ENCODE results near the gene CSF3. TPM values are rescaled to one million over a fixed set of nuclear protein-coding genes. Genes with fewer than 3 reads are reported as not detected.

Gene CSF3
- total and polyA plus RNA-seq, 2 of the 13 experiments (the other 11 are each of a cell fraction or from before 2014, with no cell fraction given), result 0.09 TPM; not detected in 1

DNA sequence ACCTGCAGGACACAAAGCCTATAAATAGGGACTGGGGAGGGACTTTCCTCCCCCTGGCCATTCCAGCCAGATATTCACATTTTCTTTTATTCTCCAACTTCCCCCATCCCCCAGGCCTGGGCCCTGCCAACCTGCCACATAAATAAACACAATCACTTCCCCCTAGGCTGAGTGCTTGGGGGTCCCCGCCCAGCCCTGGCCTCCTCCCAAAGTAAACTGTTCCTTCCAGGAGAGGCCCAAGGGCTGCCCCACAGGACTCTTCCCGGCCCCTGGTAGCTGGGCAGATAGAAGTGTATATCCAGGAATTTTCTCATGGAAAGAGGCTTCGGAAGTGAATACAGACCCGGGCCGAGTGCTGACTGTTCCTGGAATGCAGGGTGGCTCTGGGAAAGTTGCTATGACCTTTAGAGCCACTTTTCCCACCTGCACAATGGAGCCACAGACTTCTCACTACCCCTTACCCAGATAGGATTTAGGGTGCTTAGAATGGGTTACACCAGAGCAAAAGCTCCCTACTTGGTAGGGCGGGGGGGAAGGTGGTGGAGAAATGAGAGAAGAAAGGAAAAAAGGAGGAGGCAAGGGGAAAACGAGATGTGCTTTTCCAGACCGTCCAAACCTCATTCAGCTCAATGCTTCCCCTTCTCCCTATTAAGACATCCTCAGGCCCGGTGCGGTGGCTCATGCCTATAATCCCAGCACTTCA, 8.5 kb downstream of the CSF3 start:
- no peak overlapping the region for H3K4me2 ChIP-seq (ENCODE audit: low read depth, low read length)
- H2AFZ ChIP-seq (ENCODE audit: low read length), result no peak overlapping the region
- H3K27me3 ChIP-seq (ENCODE audit: control insufficient read depth in 1 of 2, insufficient read depth in 2 of 2, low read length in 2 of 2), result no peaks in the 10 kb centered on the region
- no peaks in the 10 kb centered on the region for H4K20me1 ChIP-seq (ENCODE audit: insufficient read depth, low read length)
- no peaks in the 10 kb centered on the region for H3K4me1 ChIP-seq (ENCODE audit: insufficient read depth, low read length)
- no peak for DNase-seq (ENCODE audit: low spot score)
- intact Hi-C loops (cut with micrococcal nuclease; ENCODE audit: unreplicated experiment) (no loop called here), in situ Hi-C loops (cut with HindIII; ENCODE audit: extremely low pct_ligation_motif_present, low pct_unique_long_range_greater_than_20kb) (no loop called here)
- POLR2A ChIA-PET, result no interaction called here
- WGBS (ENCODE audit: low lambda C conversion rate), result 93% methylated on average over 10 of the region's 10 CpGs
- TF ChIP-seq PHF21A (CRISPR knock-in tag; IDR thresholded peaks at IDR 0.05) (no peak), HMGXB3 (CRISPR knock-in tag; IDR thresholded peaks at IDR 0.05; ENCODE audit: borderline replicate concordance) (no peak), BHLHE40 (IDR thresholded peaks at IDR 0.05; ENCODE audit: low read length) (no peak), ZSCAN30 (CRISPR knock-in tag; IDR thresholded peaks at IDR 0.05) (no peak), NCOA1 (CRISPR knock-in tag; IDR thresholded peaks at IDR 0.05) (no peak), PCBP1 (IDR thresholded peaks at IDR 0.05; ENCODE audit: borderline replicate concordance, low read depth, low read length) (no peak), AKAP8 (CRISPR knock-in tag; IDR thresholded peaks at IDR 0.05) (no peak), FOXM1 (CRISPR knock-in tag; IDR thresholded peaks at IDR 0.05) (no peak), REST (IDR thresholded peaks at IDR 0.05; ENCODE audit: borderline replicate concordance in 1 of 2, low read depth in 1 of 2, low read length in 2 of 2) (no peak), CBX1 (IDR thresholded peaks at IDR 0.05; ENCODE audit: low read depth) (no peak), ZFP36L2 (CRISPR knock-in tag; IDR thresholded peaks at IDR 0.05) (no peak)
- ATAC-seq, result no peak
- CTCF ChIA-PET (ENCODE audit: low intra/inter-chr PET ratio, low total read pairs), result no interaction called here
- peaks cover 46 to 69% of the 10 kb centered on the region in 2 experiments for H3K36me3 ChIP-seq (replicated peaks in 1 of 2; ENCODE audit: control insufficient read depth in 1 of 2, insufficient read depth in 2 of 2, low read length in 2 of 2)
- no peaks in the 10 kb centered on the region for H3K9me3 ChIP-seq (ENCODE audit: low read length)
- H3K4me3 ChIP-seq (replicated peaks in 1 of 3; ENCODE audit: insufficient read depth in 1 of 3, low read depth in 2 of 3, low read length in 3 of 3), result no peak overlapping the region
- H3K79me2 ChIP-seq (ENCODE audit: insufficient read depth, low read length), result no peaks in the 10 kb centered on the region
- H3K9ac ChIP-seq (ENCODE audit: insufficient read depth, low read depth, low read length), result no peak overlapping the region
- no peak overlapping the region for H3K27ac ChIP-seq (ENCODE audit: extremely low read length, insufficient read depth, low read length)
- no peak for FAIRE-seq
- no TSS peak for BruUV-seq (replicated peaks)

Measured in HepG2 (cell line).